Esophagus squamous epithelium (tissue), 5 donors: ENCODE measurements around the gene C1orf210. TPM values are rescaled to one million over a fixed set of nuclear protein-coding genes. Genes with fewer than 3 reads are reported as not detected.

Experiments used
- DNase-seq: peaks from one replicate; lab custom pipeline; 2025; lab: John Stamatoyannopoulos, UW
- H3K27ac ChIP-seq, 4 donors: fragments of 200-600 bp; sonication (generic); one replicate each; pipeline ENCODE4 v1.5.1; 2016 to 2019; ENCODE audit warnings: mild to moderate bottlenecking in 1 of 4
- H3K27me3 ChIP-seq, 4 donors: fragments of 200-600 bp; sonication (generic); 1 replicate in 3 of 4; 2 replicates in 1 of 4; pipeline versions ENCODE4 v1.5.1 to v1.6.0; 2017 to 2021; ENCODE audit warnings: antibody characterized with exemption in 1 of 4
- H3K36me3 ChIP-seq, 3 donors: fragments of 200-600 bp; sonication (generic); one replicate each; pipeline ENCODE4 v1.5.1; 2016 to 2019
- H3K4me1 ChIP-seq, 3 donors: fragments of 200-600 bp; sonication (generic); one replicate each; pipeline ENCODE4 v1.5.1; 2017 to 2019
- H3K4me3 ChIP-seq, 4 donors: fragments of 200-600 bp; sonication (generic); 1 replicate in 3 of 4; 2 replicates in 1 of 4; pipeline ENCODE4 v1.5.1; 2016 to 2019; ENCODE audit warnings: mild to moderate bottlenecking in 2 of 4, moderate library complexity in 1 of 4
- H3K9me3 ChIP-seq, 3 donors: fragments of 200-600 bp; sonication (generic); one replicate each; pipeline ENCODE4 v1.5.1; 2016 to 2019
- CTCF ChIP-seq, 6 experiments: fragments of 450-650 bp in 4 of 6; fragments of 200-600 bp in 2 of 6; sonication (generic) in 2 of 6; IDR thresholded peaks; one replicate each; pipeline ENCODE4 v1.5.1; 2016 to 2019; ENCODE audit warnings: antibody characterized with exemption in 6 of 6, mild to moderate bottlenecking in 4 of 6, moderate library complexity in 4 of 6
- POLR2A ChIP-seq, 4 donors: fragments of 450-650 bp; IDR thresholded peaks; one replicate each; pipeline ENCODE4 v1.6.1; 2017; ENCODE audit warnings: antibody characterized with exemption in 4 of 4, mild to moderate bottlenecking in 4 of 4, moderate library complexity in 3 of 4
- WGBS, 2 donors: methylation state at CpG; one replicate each; pipeline ENCODE4 v1.1.5; 2018; 5-methylcytosine and 5-hydroxymethylcytosine counted together
- intact Hi-C: fragments of 100-400 bp; cut with DNase I; formaldehyde crosslinking; loops from one replicate; pipeline ENCODE4 v1.15.0; 2022
- total RNA-seq, 4 donors: library from RNA; depleted of rRNA; stranded (reverse); fragments of >200 nt; gene quantifications; one replicate each; pipeline ENCODE4 v1.1.0, GENCODE V29; 2016
- donor health status: DM: yes; HTN: yes; CAD: no.

Gene C1orf210
- total RNA-seq, 4 donors from 2014 or later = 7.9 to 16.2 (median 11.4) TPM

DNA sequence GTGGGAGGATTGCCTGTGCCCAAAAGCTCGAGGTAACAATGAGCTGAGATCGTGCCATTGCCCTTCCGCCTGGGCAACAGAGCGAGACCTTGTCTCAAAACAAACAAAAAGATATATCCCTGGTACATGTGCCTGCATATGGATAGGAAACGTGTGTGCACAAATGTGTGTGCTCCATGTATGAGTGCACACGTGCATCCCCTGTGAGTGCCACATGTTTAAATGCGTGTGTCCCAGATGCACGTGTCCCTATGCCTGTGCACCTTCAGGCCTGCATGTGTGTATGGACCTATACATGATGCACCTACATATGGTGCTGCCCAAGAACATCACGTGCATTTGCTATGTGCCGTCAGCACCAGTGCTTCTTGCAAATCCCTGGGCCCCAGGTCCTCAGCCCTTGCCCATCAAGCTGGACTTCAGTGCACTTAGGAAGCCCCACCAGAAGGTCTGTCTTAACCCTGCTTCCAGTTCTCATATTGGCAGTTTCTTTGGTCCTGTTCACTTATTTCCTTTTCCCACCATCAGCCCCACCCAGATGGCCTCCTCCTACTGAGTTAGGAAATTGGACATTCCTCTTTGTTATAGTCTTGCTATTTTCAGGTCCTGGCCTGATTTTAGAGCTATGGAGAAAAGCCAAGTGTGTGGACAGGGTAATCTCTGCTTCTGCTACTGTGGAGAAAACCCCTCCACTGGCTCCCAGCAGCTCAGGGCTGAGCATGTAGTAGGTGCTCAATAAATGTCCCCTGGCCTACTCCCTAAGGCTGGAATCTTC lies 30.8 kb upstream of the C1orf210 start:
- H3K4me3 ChIP-seq = no peak overlapping the region
- H3K27me3 ChIP-seq = no peaks in the 10 kb centered on the region
- no peaks in the 10 kb centered on the region for H3K4me1 ChIP-seq
- H3K36me3 ChIP-seq = peaks cover 0 to 9% (median 0%) of the 10 kb centered on the region in 3 donors
- H3K9me3 ChIP-seq = no peaks in the 10 kb centered on the region
- no peak overlapping the region for H3K27ac ChIP-seq
- TF ChIP-seq POLR2A (IDR thresholded peaks at IDR 0.05) = no peak
- no peak for DNase-seq
- WGBS, 2 donors = 85 to 88% methylated on average over 8 to 10 of the region's 10 CpGs
- intact Hi-C loops = no loop called here

DNA sequence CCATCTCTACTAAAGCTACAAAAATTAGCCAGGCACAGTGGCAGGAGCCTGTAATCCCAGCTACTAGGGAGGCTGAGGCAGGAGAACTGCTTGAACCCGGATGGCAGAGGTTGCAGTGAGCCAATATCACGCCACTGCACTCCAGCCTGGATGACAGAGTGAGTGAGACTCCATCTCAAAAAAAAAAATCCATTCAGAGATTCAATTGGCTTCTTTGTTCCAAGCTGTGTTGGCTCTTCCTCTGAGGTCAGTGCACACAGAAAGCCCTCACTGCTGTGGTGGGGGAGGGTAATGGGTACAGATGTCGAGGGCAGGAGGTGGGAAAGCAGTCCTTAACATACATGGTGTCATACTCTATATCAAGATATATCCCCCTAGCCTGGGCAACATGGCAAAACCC lies 30.1 kb upstream of the C1orf210 start:
- intact Hi-C loops = no loop called here
- no peak overlapping the region for H3K27ac ChIP-seq
- H3K9me3 ChIP-seq = no peaks in the 10 kb centered on the region
- peaks cover 0 to 9% (median 0%) of the 10 kb centered on the region in 3 donors for H3K36me3 ChIP-seq
- no peaks in the 10 kb centered on the region for H3K27me3 ChIP-seq
- TF ChIP-seq CTCF (IDR thresholded peaks at IDR 0.05) (no peak), POLR2A (IDR thresholded peaks at IDR 0.05) (no peak)
- 70 to 87% methylated on average over 2 to 3 of the region's 3 CpGs for WGBS, 2 donors
- DNase-seq = no peak
- H3K4me3 ChIP-seq = no peak overlapping the region
- H3K4me1 ChIP-seq = no peaks in the 10 kb centered on the region

- TF ChIP-seq CTCF (IDR thresholded peaks at IDR 0.05) (no peak), POLR2A (IDR thresholded peaks at IDR 0.05) (no peak)
- H3K4me3 ChIP-seq = no peak overlapping the region
- intact Hi-C loops = no loop called here
- no peaks in the 10 kb centered on the region for H3K9me3 ChIP-seq
- DNase-seq = no peak
- H3K36me3 ChIP-seq = peaks cover 0 to 9% (median 0%) of the 10 kb centered on the region in 3 donors
- no peaks in the 10 kb centered on the region for H3K27me3 ChIP-seq
- H3K27ac ChIP-seq = no peak overlapping the region
- H3K4me1 ChIP-seq = no peaks in the 10 kb centered on the region
- WGBS, 2 donors = 78 to 89% methylated on average over 3 of the region's 5 CpGs
Observed at GRCh38 chr1:43314233-43314632, 28.9 kb upstream of the C1orf210 start.

GRCh38 chr1:43313771-43314170 lies 28.4 kb upstream of the C1orf210 start:
- H3K4me1 ChIP-seq = no peaks in the 10 kb centered on the region
- DNase-seq = no peak
- intact Hi-C loops = no loop called here
- H3K9me3 ChIP-seq = no peaks in the 10 kb centered on the region
- peaks cover 0 to 9% (median 0%) of the 10 kb centered on the region in 3 donors for H3K36me3 ChIP-seq
- no peak overlapping the region for H3K4me3 ChIP-seq
- no peak for TF ChIP-seq POLR2A (IDR thresholded peaks at IDR 0.05)
- no peak for TF ChIP-seq CTCF (IDR thresholded peaks at IDR 0.05)
- WGBS, 2 donors = 73 to 82% methylated on average over 8 to 9 of the region's 10 CpGs
- no peaks in the 10 kb centered on the region for H3K27me3 ChIP-seq
- H3K27ac ChIP-seq = no peak overlapping the region

GRCh38 chr1:43312663-43313515 lies 27.5 kb upstream of the C1orf210 start:
- intact Hi-C loops = no loop called here
- TF ChIP-seq CTCF (IDR thresholded peaks at IDR 0.05) = no peak
- TF ChIP-seq POLR2A (IDR thresholded peaks at IDR 0.05) = no peak
- H3K27ac ChIP-seq = no peak overlapping the region
- H3K4me3 ChIP-seq = no peak overlapping the region
- H3K9me3 ChIP-seq = no peaks in the 10 kb centered on the region
- WGBS, 2 donors = 86 to 87% methylated on average over 7 to 10 of the region's 24 CpGs
- peaks cover 0 to 9% (median 0%) of the 10 kb centered on the region in 3 donors for H3K36me3 ChIP-seq
- DNase-seq = no peak
- H3K27me3 ChIP-seq = no peaks in the 10 kb centered on the region
- H3K4me1 ChIP-seq = no peaks in the 10 kb centered on the region
